ENCODE measurements around the gene FLNC.

Gene FLNC

GRCh38 chr7:128801667-128802418 lies 28.4 kb upstream of the FLNC start:
- no peak for DNase-seq

- no peak for DNase-seq
Observed at GRCh38 chr7:128804484-128804883, 25.7 kb upstream of the FLNC start.

DNA sequence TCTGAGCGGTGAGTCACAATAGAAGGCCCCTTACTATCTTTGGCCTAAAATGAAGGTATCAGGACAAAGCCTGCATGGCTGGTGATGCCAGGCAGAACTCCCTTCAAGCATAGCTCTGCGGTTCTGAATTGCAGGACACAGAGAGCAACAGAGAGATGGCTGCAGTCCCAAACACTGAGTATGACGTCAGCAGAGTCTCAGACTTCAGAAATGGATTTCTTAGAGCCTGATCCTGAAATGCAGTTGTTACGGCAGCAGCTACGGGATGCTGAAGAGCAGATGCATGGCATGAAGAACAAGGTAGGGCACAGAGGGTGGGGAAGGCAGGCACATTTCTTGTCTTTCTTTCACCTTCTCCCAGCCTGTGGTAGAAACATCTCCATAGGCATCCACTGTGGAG lies 25.0 kb upstream of the FLNC start:
- no peak for DNase-seq

DNA sequence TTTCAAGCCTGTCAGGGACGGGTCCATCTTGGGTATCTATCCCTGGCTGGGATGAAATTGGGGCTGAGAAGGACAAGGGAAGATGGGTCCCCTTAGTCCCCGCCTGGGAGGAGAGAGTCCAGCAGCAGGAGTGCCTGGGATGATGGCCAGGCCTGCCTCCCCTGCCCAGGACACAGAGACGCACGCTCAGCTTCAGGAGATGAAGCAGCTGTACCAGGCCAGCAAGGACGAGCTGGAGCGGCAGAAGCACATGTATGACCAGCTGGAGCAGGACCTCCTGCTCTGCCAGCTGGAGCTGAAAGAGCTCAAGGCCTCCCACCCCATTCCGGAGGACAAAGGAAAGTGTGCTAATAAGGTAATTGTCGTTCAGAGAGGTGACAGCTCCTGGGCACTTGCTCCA lies 23.0 kb upstream of the FLNC start:
- DNase-seq, result no peak

- no peak for DNase-seq
Observed at GRCh38 chr7:128809363-128809762, 20.8 kb upstream of the FLNC start.

DNA sequence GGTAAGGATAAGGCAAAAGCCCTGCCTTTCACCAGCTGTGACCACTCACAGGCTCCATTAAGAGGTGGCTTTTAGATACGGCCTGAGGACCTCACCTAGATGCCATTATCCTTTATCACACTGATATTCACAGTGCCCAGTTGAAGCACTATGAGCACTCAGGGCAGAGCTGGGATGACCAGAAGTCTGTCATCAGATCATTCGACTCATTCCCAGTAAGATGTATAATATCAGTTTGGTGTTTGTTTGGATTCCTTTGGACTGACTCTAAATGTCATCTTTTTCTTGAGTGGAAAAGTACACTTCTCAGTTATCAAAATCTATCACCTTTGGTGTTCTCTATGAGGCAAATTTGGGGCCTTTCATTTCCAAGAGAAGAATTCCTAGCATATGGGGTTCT lies 19.7 kb upstream of the FLNC start:
- DNase-seq, result no peak

- DNase-seq, result no peak
Observed at GRCh38 chr7:128810997-128811396, 19.2 kb upstream of the FLNC start.

DNA sequence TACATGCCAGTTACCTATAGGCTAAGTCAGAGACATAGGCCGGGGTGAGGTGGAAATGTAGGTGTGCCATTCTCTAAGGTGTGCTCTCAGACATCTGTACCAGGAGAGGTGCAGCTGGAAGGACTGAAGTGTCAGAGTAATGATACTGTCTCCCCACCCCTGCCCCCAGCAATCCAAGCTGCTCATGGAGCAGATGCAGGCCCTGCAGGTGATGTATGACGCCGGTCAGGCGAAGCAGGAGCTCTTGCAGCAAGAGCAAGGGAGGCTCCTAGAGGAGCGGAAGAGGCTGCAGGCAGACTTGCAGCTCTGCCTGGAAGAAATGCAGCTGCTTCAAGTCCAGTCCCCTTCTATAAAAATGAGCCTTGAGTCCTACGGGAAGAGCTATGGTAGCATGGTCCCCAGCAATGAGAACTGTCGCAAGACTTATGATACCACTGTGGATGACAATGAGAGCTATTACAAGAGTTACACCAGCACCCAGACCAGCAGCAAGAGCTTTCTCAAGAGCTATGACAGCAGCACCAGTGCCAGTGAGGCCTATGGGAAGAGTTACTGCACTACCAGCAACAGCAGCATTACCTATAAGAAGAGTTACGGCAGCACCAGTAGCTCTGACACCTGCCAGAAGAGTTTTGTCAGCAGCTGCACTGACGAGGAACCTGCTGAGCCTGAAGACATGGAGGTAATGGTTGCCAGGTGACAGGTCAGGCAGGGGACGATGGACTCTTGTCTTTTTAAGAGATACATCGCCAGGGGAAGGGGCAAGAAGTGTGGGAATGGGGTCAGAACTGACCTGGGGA lies 18.4 kb upstream of the FLNC start:
- DNase-seq, result no peak

GRCh38 chr7:128812514-128813168 lies 17.6 kb upstream of the FLNC start:
- no peak for DNase-seq

DNA sequence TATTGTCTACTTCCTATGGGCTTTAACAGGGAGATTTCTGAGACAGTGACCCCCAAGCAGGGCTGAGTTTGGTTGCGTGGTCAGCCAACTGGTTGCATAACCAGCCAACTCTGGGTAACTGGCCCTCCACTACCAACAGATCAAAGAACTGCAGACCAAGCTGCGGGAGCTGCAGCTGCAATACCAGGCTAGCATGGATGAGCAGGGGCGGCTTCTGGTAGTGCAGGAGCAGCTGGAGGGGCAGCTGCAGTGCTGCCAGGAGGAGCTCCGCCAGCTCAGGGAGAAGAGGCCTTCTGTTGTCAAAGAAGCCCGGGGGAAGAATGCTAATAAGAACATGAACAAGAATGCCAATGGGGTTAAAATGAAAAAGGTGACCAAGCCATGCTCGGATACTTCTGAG lies 15.7 kb upstream of the FLNC start:
- DNase-seq, result no peak

- DNase-seq, result no peak
Observed at GRCh38 chr7:128815289-128815942, 14.8 kb upstream of the FLNC start.

DNA sequence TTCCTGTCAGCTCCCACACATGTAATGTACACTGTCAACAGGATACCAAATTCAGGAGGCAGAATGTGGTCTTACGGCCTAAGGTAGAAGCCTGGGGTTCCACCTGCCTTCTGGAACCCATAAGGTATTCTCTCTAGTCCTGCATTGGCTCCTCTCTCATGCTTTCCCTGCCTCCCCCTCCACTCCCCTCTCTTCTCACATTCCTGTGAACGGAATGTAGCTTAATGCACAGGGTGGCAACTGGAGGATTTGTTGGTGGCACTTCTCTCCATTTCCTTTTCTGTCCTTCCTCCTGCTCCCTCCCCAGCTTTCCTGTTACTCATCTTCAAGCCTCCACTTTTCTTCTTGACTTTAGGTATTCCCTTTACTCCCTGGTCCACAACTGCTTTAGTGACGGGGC lies 11.5 kb upstream of the FLNC start:
- no peak for DNase-seq

DNA sequence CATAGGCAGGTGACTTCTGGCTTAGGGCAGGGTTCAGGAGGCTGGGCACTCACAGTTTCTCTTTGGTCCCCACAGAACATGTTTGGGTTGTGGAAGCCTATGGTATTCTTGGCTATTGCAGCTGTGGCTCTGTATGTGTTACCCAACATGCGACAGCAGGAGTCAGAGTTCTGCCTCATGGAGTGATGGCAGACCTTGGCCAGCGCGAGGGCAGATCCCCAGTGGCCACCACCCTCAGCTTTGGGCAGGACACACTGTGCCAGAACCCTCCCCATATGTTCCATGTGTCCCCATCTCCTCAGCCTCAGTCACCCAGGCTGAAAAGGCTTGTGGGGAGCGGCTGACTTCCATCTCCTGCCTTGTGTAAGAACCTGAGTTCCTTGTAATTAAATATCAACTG lies 8.5 kb upstream of the FLNC start:
- no peak for DNase-seq

- DNase-seq, result no peak
Observed at GRCh38 chr7:128826512-128826911, 3.7 kb upstream of the FLNC start.

GRCh38 chr7:128826916-128827247 lies 3.3 kb upstream of the FLNC start:
- DNase-seq, result no peak

DNA sequence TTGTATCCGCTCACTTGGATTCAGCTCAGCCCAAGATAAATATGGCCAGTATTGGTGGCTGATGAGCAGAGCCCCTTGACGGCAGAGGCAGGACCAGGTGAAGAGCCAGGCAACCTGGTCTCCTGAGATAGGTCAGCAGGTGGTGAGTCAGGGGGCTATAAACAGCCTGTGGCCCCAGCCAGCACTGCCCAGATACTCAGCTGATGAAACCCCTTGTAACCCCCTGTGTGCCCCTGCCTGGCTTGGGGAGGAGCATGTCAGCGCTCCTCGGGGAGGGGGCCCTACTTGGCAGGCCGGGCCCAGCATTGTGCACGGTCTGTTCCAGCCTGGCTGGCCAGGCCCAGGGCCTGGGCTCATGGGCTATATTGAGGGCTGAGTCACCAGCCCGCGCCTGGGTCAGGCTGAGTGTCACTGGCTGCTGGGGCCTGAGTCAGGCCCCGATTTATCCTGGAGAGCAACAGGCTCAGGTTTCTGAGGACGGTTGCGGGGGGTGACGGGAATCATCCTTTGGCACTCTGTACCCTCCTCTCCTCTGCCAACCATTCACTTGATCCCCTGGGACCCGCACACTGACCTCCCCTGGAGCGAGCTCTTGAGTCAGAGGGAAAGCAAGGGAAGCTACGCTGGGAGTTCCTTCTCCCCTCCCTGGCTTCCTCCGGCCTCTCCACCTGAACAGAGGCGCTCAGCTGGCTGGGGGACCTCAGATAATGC lies 2.8 kb upstream of the FLNC start:
- no peak for DNase-seq

GRCh38 chr7:128827971-128828711 lies 2.1 kb upstream of the FLNC start:
- no peak for DNase-seq

DNA sequence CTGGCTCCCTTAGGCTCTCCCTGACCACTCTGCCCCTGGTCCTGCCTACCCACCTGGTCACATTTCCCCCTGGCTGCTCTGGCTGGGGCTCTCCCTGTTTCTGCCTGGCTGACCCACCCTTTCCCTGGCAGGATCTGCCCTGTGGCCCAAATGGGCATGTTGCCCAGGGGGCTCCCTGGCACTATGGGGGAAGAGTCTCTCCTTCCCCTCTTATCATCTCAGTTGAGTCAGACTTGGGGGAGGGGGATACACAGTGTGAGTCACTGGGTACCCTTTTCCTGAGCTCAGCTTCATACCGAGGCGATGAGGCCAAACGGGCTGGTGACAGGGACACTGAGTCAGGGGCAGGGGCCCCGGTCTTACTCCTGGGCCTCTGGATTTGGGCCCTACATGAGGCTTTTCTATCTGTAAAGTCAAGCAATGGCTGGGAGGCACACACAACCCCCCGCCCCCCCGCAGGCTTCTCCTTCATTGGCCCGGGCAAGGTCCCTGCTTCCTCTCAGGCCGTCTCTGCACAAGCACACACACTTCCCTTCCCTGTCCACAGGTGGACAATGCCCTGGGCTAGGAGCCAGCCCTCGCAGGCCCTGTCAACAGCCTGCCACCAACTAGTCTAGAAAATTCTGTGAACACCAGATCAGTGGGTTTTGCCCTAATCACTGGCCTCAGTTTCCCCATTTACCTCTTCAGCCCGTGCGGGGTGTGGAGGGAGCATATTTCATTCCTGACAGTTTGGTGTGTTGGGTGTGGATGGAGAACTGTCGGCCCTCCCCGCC lies 627 bp upstream of the FLNC start:
- no peak for DNase-seq

DNA sequence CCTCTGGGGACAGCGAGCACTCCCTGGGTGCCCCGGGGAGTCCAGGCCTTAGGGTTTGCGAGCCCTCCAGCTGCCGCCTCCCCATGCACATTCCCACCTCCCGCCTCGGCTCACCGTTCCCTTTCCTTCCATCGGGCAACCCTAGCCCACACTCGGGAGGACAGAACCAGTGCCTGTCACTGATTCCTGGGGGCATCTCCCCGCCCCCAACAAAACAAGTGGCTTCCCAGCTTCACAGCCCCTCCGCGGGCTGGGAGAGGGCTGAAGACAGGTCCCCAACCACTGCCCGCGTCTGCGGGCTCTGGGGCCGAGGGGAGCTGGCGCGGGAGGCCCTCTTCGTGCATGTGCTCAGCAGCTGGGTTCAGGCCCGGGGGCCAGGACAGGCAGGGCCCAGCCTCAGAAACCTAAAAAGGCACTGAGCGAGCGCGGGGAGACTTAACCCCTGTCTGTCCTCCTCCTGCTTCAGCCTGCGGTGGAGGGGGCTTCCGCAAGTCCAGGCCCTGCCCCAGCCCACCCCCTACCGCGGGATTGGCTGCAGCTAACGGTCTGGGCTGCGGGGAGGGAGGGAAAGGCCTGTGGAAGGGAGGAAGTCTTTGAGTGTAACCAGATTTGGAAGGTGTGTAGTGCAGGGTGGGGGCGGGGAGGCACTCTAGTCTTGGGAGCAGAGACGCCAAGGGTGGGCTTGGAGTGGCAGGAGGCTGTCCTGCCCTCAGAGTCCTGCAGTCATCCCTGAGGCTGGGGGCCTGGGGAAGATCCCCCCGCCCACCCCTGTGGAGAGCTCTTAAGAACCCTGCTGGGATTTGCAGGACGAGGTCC lies 1.2 kb downstream of the FLNC start:
- DNase-seq, result no peak

Measured in activated CD4-positive, alpha-beta T cell treated with anti-CD3 and anti-CD28 coated beads for 48 hours (primary cell).